C4-2B (cell line): ENCODE measurements around the gene MFAP3.

Experiments used
- H3K27ac ChIP-seq: fragments of 450-650 bp; 2 replicates; pipeline ENCODE4 v1.5.1; 2017
- ZFX ChIP-seq: fragments of 450-650 bp; IDR thresholded peaks from 2 replicates; pipeline ENCODE4 v1.6.1; 2017
- TF ChIP-seq, protein P1 (sequence below): fragments of 450-650 bp; conservative IDR thresholded peaks from 2 replicates; pipeline ENCODE4 v1.5.1; 2017; ENCODE audit warnings: mild to moderate bottlenecking

Gene MFAP3

GRCh38 chr5:154081246-154081645 is 42.5 kb downstream of the MFAP3 start:
- TF ChIP-seq ZFX, result no peak
- TF ChIP-seq, protein P1, sequence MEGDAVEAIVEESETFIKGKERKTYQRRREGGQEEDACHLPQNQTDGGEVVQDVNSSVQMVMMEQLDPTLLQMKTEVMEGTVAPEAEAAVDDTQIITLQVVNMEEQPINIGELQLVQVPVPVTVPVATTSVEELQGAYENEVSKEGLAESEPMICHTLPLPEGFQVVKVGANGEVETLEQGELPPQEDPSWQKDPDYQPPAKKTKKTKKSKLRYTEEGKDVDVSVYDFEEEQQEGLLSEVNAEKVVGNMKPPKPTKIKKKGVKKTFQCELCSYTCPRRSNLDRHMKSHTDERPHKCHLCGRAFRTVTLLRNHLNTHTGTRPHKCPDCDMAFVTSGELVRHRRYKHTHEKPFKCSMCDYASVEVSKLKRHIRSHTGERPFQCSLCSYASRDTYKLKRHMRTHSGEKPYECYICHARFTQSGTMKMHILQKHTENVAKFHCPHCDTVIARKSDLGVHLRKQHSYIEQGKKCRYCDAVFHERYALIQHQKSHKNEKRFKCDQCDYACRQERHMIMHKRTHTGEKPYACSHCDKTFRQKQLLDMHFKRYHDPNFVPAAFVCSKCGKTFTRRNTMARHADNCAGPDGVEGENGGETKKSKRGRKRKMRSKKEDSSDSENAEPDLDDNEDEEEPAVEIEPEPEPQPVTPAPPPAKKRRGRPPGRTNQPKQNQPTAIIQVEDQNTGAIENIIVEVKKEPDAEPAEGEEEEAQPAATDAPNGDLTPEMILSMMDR, result no peak
- H3K27ac ChIP-seq, result no peak overlapping the region

GRCh38 chr5:154084062-154084639 is 45.4 kb downstream of the MFAP3 start:
- peak overlapping the region; percentile 29; the same call in 1 of the 2 replicates for H3K27ac ChIP-seq
- TF ChIP-seq ZFX, result no peak
- TF ChIP-seq, protein P1, result no peak

- H3K27ac ChIP-seq, result no peak overlapping the region
- TF ChIP-seq ZFX, result no peak
- TF ChIP-seq, protein P1, result no peak
Observed at GRCh38 chr5:154086146-154086545, 47.4 kb downstream of the MFAP3 start.

GRCh38 chr5:154086641-154087040 is 47.9 kb downstream of the MFAP3 start:
- H3K27ac ChIP-seq, result no peak overlapping the region
- TF ChIP-seq ZFX, result no peak
- TF ChIP-seq, protein P1, result no peak

DNA sequence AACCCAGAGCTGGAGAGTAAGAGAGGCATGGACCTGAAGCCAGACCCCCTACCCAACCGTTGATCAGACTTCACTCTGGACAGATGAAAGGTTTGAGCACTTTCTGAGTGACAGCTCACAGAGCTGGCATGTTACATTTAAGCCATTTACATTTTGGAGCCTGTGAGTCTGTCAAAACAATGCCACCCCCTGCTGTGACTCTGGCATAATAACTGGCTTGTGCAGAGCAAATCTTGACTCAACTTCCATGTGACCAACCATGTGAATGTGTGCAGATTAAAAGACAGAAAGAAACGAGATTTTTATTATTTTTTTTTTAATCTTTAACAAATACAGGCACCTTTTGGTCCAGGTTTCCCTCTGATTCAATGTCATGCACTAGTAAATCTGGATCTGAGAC is 48.5 kb downstream of the MFAP3 start:
- TF ChIP-seq ZFX, result no peak
- TF ChIP-seq, protein P1, result no peak
- no peak overlapping the region for H3K27ac ChIP-seq

DNA sequence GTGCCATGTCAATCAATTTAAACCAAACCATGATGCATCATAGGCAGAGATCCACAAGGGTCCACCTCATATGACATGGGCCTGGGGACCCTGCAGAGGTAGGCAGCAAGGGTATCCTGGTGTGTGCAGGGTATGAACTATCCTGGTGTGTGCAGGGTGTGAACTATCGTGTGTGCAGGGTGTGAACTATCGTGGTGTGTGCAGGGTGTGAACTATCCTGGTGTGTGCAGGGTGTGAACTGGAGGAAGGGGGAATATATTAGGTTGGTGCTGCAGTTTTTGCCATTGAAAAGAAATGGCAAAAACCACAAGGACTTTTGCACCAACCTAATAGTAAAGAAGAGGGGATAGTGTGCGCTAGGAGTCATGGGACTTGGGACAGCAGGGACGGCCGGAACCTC is 50.0 kb downstream of the MFAP3 start:
- TF ChIP-seq ZFX, result no peak
- TF ChIP-seq, protein P1, result no peak
- no peak overlapping the region for H3K27ac ChIP-seq

DNA sequence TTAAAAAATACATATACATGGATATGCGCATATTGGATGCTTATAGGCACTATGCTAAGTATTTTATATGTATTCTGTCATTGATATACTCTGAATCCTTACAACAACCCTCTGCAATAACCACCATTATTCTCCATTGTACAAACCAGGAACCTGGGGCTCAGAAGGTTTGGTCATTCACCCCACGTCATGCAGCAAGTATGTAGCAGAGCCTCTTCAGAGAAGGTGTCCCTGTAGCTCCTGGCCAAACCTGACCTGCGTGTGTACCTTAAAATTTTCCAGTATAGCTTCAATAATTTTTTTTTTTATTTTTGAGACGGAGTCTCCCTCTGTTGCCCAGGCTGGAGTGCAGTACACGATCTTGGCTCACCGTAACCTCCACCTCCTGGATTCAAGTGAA is 51.9 kb downstream of the MFAP3 start:
- TF ChIP-seq, protein P1, result no peak
- TF ChIP-seq ZFX, result no peak
- no peak overlapping the region for H3K27ac ChIP-seq
